Activated naive CD4-positive, alpha-beta T cell treated with anti-CD3 and anti-CD28 coated beads for 36 hours (primary cell): Measurements from ENCODE around the gene MOB2. TPM values are rescaled to one million over a fixed set of nuclear protein-coding genes. Genes with fewer than 3 reads are reported as not detected.

ENCODE experiments used
- CTCF ChIA-PET: fragments of 350-600 bp; sonication (Branson Sonifier 250); formaldehyde crosslinking; loops from one replicate; lab custom pipeline; 2021; ENCODE audit warnings: antibody characterized with exemption; lab: Charles Lee
- DNase-seq: peaks from one replicate; pipeline ENCODE4 v3.0.0-alpha.2; 2020
- H3K27ac Mint-ChIP-seq: one replicate; pipeline ENCODE4 v1.8.0; 2021; ENCODE audit warnings: mild to moderate bottlenecking, mixed read lengths
- H3K27me3 Mint-ChIP-seq: one replicate; pipeline ENCODE4 v1.8.0; 2021; ENCODE audit warnings: low read depth, mixed read lengths
- H3K36me3 Mint-ChIP-seq: one replicate; pipeline ENCODE4 v1.8.0; 2021; ENCODE audit warnings: low read depth, mixed read lengths
- H3K4me1 Mint-ChIP-seq: one replicate; pipeline ENCODE4 v1.8.0; 2021; ENCODE audit warnings: low read depth, mixed read lengths
- H3K4me3 Mint-ChIP-seq: one replicate; pipeline ENCODE4 v1.8.0; 2021; ENCODE audit warnings: mild to moderate bottlenecking, moderate library complexity, mixed read lengths
- H3K9me3 Mint-ChIP-seq: one replicate; pipeline ENCODE4 v1.8.0; 2021; ENCODE audit warnings: mixed read lengths
- intact Hi-C: fragments of 100-400 bp; cut with micrococcal nuclease; formaldehyde crosslinking; loops from one replicate; pipeline ENCODE4 v1.15.1; 2023
- total RNA-seq, 2 experiments: library from RNA; stranded (reverse); gene quantifications; one replicate each; pipeline ENCODE4 v1.2.3, GENCODE V29; 2021

MOB2 gene
- total RNA-seq, 2 experiments from 2014 or later, result 12.4 to 14.1 TPM

GRCh38 chr11:1526785-1527184 lies 40.2 kb upstream of the MOB2 start:
- no peak overlapping the region for H3K4me3 Mint-ChIP-seq
- no peaks in the 10 kb centered on the region for H3K27me3 Mint-ChIP-seq
- H3K36me3 Mint-ChIP-seq, result no peaks in the 10 kb centered on the region
- intact Hi-C loops, result no loop called here
- no peak overlapping the region for H3K27ac Mint-ChIP-seq
- H3K4me1 Mint-ChIP-seq, result peaks cover 29% of the 10 kb centered on the region
- no peaks in the 10 kb centered on the region for H3K9me3 Mint-ChIP-seq
- CTCF ChIA-PET, result no interaction called here
- no peak for DNase-seq

DNA sequence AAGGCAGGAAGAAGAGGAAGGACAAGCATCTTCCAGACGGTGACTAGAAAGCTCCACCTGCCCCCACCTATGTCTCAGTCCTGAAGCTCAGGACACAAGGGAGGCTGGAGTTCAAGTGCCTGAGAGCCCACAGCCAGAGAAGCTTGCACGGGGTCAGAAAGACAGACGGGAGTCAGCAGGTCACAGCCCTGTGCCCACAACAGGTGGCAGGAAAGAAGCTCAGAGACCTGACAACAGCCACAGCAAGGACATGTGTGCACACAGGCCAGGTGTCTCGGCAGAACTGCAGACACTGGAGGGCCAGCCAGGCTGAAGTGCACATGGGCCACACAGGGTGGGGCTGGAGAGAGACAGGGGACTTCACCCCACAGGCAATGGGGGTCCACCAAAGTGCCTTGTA lies 37.2 kb upstream of the MOB2 start:
- intact Hi-C loops, result no loop called here
- no peak overlapping the region for H3K27ac Mint-ChIP-seq
- DNase-seq, result no peak
- H3K4me3 Mint-ChIP-seq, result no peak overlapping the region
- CTCF ChIA-PET, result no interaction called here
- H3K27me3 Mint-ChIP-seq, result no peaks in the 10 kb centered on the region
- no peaks in the 10 kb centered on the region for H3K9me3 Mint-ChIP-seq
- no peaks in the 10 kb centered on the region for H3K36me3 Mint-ChIP-seq
- H3K4me1 Mint-ChIP-seq, result peaks cover 22% of the 10 kb centered on the region

DNA sequence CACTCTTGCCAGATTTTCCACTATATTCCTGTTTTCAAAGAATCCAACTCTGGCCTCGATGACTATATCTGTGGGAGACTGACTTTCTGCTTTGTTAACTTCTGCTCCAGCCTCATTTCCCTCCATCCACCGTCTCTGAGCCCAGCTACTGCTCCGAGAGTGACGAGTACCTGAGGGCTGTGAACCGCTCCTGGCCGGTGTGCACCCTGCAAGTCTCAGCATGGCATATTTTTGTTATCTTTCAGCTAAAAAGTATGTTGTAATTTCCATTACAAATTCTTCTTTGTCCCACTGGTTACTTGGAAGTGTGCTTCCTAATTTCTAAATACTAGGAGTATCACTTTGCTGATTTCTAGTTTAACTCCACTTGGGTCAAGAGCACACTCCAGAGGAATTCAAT lies 36.5 kb upstream of the MOB2 start:
- Mint-ChIP-seq H3K27me3 (no peaks in the 10 kb centered on the region), H3K4me3 (no peak overlapping the region), H3K4me1 (peaks cover 21% of the 10 kb centered on the region), H3K9me3 (no peaks in the 10 kb centered on the region), H3K36me3 (no peaks in the 10 kb centered on the region), H3K27ac (no peak overlapping the region)
- intact Hi-C loops, result no loop called here
- CTCF ChIA-PET, result no interaction called here
- no peak for DNase-seq

- H3K9me3 Mint-ChIP-seq, result no peaks in the 10 kb centered on the region
- intact Hi-C loops, result no loop called here
- no peak overlapping the region for H3K4me3 Mint-ChIP-seq
- no peak overlapping the region for H3K27ac Mint-ChIP-seq
- peaks cover 26% of the 10 kb centered on the region for H3K4me1 Mint-ChIP-seq
- H3K27me3 Mint-ChIP-seq, result no peaks in the 10 kb centered on the region
- H3K36me3 Mint-ChIP-seq, result no peaks in the 10 kb centered on the region
- no peak for DNase-seq
- CTCF ChIA-PET, result interaction anchor here (0.6 kb wide), 1 partner anchor 64 kb away, joined by 7 read pairs; no protein-coding TSS in a partner anchor
Measured at GRCh38 chr11:1522081-1522424, 35.5 kb upstream of the MOB2 start.

DNA sequence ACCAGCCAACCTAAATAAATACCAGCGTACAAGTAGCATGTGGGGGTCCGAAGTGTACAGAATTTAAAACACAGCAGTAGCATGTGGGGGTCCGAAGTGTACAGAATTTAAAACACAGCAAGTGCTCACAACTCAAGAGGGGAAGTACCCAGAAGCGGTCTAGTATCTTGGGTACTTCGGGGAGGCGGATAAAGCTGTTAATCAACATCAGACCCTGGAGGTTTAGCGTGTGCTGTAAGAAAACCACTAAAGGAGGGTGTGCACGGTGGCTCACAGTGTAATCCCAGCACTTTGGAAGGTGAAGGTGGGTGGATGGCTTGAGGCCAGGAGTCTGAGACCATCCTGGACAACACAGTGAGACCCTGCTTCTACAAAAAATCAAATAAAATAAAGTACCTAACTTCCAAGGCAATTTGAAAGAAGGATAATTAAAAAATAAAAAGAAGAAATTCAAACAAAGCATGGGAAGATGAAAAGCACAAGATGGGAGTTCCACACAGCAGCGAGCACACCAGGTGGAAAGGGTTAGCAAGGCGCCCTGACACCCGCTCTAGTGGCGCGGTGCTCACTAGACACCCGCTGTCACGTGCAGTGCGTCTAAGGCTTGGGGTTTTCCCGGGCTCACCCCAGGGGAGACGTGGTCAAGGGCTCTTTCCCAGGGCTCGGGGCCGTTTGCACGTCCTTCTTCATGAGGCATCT lies 35.0 kb upstream of the MOB2 start:
- intact Hi-C loops, result no loop called here
- no peak overlapping the region for H3K4me3 Mint-ChIP-seq
- H3K9me3 Mint-ChIP-seq, result no peaks in the 10 kb centered on the region
- H3K4me1 Mint-ChIP-seq, result peaks cover 31% of the 10 kb centered on the region
- CTCF ChIA-PET, result interaction anchor here (0.6 kb wide), 1 partner anchor 63 kb away, joined by 7 read pairs; no protein-coding TSS in a partner anchor
- no peaks in the 10 kb centered on the region for H3K27me3 Mint-ChIP-seq
- H3K36me3 Mint-ChIP-seq, result no peaks in the 10 kb centered on the region
- DNase-seq, result no peak
- no peak overlapping the region for H3K27ac Mint-ChIP-seq

- Mint-ChIP-seq H3K9me3 (no peaks in the 10 kb centered on the region), H3K36me3 (no peaks in the 10 kb centered on the region), H3K27me3 (no peaks in the 10 kb centered on the region), H3K27ac (no peak overlapping the region), H3K4me1 (peaks cover 38% of the 10 kb centered on the region), H3K4me3 (no peak overlapping the region)
- DNase-seq, result no peak
- intact Hi-C loops, result no loop called here
- CTCF ChIA-PET, result interaction anchor here (1.0 kb wide), 1 partner anchor 53 kb away, joined by 3 read pairs; no protein-coding TSS in a partner anchor
Measured at GRCh38 chr11:1520663-1521267, 34.2 kb upstream of the MOB2 start.

DNA sequence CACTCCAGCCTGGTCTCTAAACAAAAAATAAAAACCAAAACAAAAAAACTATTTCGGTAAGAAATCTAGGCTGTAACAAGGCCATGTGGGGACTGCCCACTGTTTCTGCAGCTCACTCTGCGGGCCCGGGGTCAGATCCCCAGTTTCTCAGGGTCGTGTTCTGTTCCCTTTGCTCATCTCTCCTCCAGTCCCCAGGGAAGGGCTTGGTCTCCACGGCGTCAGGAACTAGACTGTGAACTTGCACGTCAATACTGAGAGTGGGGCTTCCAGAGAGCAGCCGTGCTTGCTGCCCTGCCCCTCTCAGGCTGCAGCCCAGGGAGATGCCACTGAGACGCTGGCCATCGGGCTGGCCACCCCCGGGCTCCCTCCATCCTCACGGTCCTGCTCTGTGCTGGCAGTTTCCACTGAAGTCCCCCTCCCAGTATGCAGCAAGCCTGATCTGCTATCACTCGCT lies 33.7 kb upstream of the MOB2 start:
- Mint-ChIP-seq H3K27ac (no peak overlapping the region), H3K4me1 (peaks cover 44% of the 10 kb centered on the region)
- CTCF ChIA-PET, result interaction anchor here (0.6 to 1.0 kb wide), 2 partner anchors 54 to 189 kb away, joined by 3 to 5 read pairs; no protein-coding TSS in a partner anchor

GRCh38 chr11:1519028-1520010 lies 32.7 kb upstream of the MOB2 start:
- Mint-ChIP-seq H3K9me3 (no peaks in the 10 kb centered on the region), H3K4me1 (peaks cover 49% of the 10 kb centered on the region), H3K27me3 (no peaks in the 10 kb centered on the region), H3K27ac (no peak overlapping the region), H3K4me3 (no peak overlapping the region), H3K36me3 (no peaks in the 10 kb centered on the region)
- CTCF ChIA-PET, result interaction anchor here (0.6 to 1.0 kb wide), 3 partner anchors 55 to 188 kb away, joined by 3 to 5 read pairs (median 3); no protein-coding TSS in a partner anchor
- intact Hi-C loops, result loop anchor here (10.0 kb wide), 2 partner anchors 215 to 405 kb away; partner anchors contain the start of gene TOLLIP
- no peak for DNase-seq

More for the DNA sequence above, 33.7 kb upstream of the MOB2 start:
- Mint-ChIP-seq H3K9me3 (no peaks in the 10 kb centered on the region), H3K27me3 (no peaks in the 10 kb centered on the region), H3K36me3 (no peaks in the 10 kb centered on the region), H3K4me3 (no peak overlapping the region)
- DNase-seq, result no peak
- intact Hi-C loops, result no loop called here

DNA sequence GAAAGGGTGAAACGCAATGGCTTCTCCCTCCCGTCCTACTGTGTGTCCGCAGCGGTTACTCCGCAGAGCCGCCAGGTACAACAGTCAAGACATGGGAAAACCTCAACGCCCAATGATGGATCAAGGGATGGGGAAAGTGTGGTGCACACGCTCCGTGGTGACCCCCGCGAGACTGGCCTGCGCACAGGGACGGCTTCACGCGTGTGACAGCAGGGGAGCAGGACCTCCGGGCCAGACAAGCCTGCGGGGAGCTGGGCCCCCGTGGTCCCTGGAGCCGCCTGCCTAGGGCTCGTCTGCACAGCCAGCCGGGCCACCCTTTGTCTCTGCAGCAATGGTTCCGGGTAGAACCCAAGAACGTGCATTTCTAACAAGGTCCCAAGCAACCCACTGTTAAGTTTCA lies 31.7 kb upstream of the MOB2 start:
- no peaks in the 10 kb centered on the region for H3K36me3 Mint-ChIP-seq
- H3K27ac Mint-ChIP-seq, result no peak overlapping the region
- DNase-seq, result no peak
- intact Hi-C loops, result loop anchor here (10.0 kb wide), 2 partner anchors 214 to 404 kb away; partner anchors contain the start of gene TOLLIP
- H3K9me3 Mint-ChIP-seq, result no peaks in the 10 kb centered on the region
- no peak overlapping the region for H3K4me3 Mint-ChIP-seq
- peaks cover 54% of the 10 kb centered on the region for H3K4me1 Mint-ChIP-seq
- no peaks in the 10 kb centered on the region for H3K27me3 Mint-ChIP-seq
- CTCF ChIA-PET, result no interaction called here

- Mint-ChIP-seq H3K36me3 (no peaks in the 10 kb centered on the region), H3K4me3 (no peak overlapping the region), H3K9me3 (no peaks in the 10 kb centered on the region), H3K4me1 (peaks cover 58% of the 10 kb centered on the region), H3K27me3 (no peaks in the 10 kb centered on the region), H3K27ac (no peak overlapping the region)
- CTCF ChIA-PET, result interaction anchor here (0.6 kb wide), 1 partner anchor 11 kb away, joined by 3 read pairs; no protein-coding TSS in a partner anchor
- no peak for DNase-seq
- intact Hi-C loops, result loop anchor here (10.0 kb wide), 2 partner anchors 213 to 403 kb away; partner anchors contain the start of gene TOLLIP
Measured at GRCh38 chr11:1517117-1518005, 30.8 kb upstream of the MOB2 start.
